SK-N-SH treated with all-trans-retinoic acid at 6 μM for 48 hours (cell line): ENCODE data around the gene SNHG17.

ENCODE experiments used
- ATAC-seq: fragments of 200-7000 bp; cut with Tn5 transposase; 3 replicates; pipeline ENCODE4 v1.9.1; 2020; ENCODE audit warnings: mild to moderate bottlenecking, moderate library complexity
- ARNTL ChIP-seq: fragments of 450-650 bp; formaldehyde crosslinking; IDR thresholded peaks from 2 replicates; pipeline ENCODE4 v1.5.0; 2020; ENCODE audit warnings: low read depth, mild to moderate bottlenecking, moderate library complexity, borderline replicate concordance
- BACH2 ChIP-seq: fragments of 250-450 bp; sonication (Bioruptor Pico); IDR thresholded peaks from 2 replicates; pipeline ENCODE4 v1.9.0; 2021; ENCODE audit warnings: mild to moderate bottlenecking, borderline replicate concordance
- CREB5 ChIP-seq: fragments of 250-450 bp; sonication (Bioruptor Pico); IDR thresholded peaks from 2 replicates; pipeline ENCODE4 v1.5.1; 2020; ENCODE audit warnings: low read depth, mild to moderate bottlenecking, moderate library complexity
- CSDC2 ChIP-seq: fragments of 250-450 bp; sonication (Bioruptor Pico); IDR thresholded peaks from 2 replicates; pipeline ENCODE4 v1.5.0; 2020; ENCODE audit warnings: mild to moderate bottlenecking, moderate library complexity
- CSRNP3 ChIP-seq: fragments of 250-450 bp; sonication (Bioruptor Pico); IDR thresholded peaks from 2 replicates; pipeline ENCODE4 v1.5.1; 2021; ENCODE audit warnings: mild to moderate bottlenecking, moderate library complexity
- ESRRG ChIP-seq: fragments of 250-450 bp; sonication (Bioruptor Pico); IDR thresholded peaks from 2 replicates; pipeline ENCODE4 v1.6.1; 2021; ENCODE audit warnings: mild to moderate bottlenecking
- GLIS3 ChIP-seq: fragments of 250-450 bp; sonication (Bioruptor Pico); IDR thresholded peaks from 2 replicates; pipeline ENCODE4 v1.5.0; 2020; ENCODE audit warnings: mild to moderate bottlenecking, moderate library complexity
- ISL1 ChIP-seq: fragments of 250-450 bp; sonication (Bioruptor Pico); IDR thresholded peaks from 2 replicates; pipeline ENCODE4 v2.1.2; 2022; ENCODE audit warnings: mild to moderate bottlenecking, moderate library complexity
- OSR1 ChIP-seq: fragments of 250-450 bp; sonication (Bioruptor Pico); IDR thresholded peaks from 2 replicates; pipeline ENCODE4 v1.8.0; 2022; ENCODE audit warnings: moderate library complexity, mild to moderate bottlenecking, inconsistent platforms
- PATZ1 ChIP-seq: fragments of 250-450 bp; sonication (Bioruptor Pico); IDR thresholded peaks from 2 replicates; pipeline ENCODE4 v1.8.0; 2020; ENCODE audit warnings: mild to moderate bottlenecking, moderate library complexity, borderline replicate concordance
- POU6F1 ChIP-seq: fragments of 250-450 bp; sonication (Bioruptor Pico); IDR thresholded peaks from 2 replicates; pipeline ENCODE4 v1.8.0; 2021; ENCODE audit warnings: low read depth, mild to moderate bottlenecking, moderate library complexity, borderline replicate concordance
- PPARA ChIP-seq: fragments of 250-450 bp; sonication (Bioruptor Pico); IDR thresholded peaks from 2 replicates; pipeline ENCODE4 v1.5.0; 2020; ENCODE audit warnings: mild to moderate bottlenecking, borderline replicate concordance
- RARB ChIP-seq: fragments of 250-450 bp; sonication (Bioruptor Pico); IDR thresholded peaks from 2 replicates; pipeline ENCODE4 v1.8.0; 2021; ENCODE audit warnings: mild to moderate bottlenecking, moderate library complexity
- TCF4 ChIP-seq: fragments of 250-450 bp; sonication (Bioruptor Pico); IDR thresholded peaks from 2 replicates; pipeline ENCODE4 v1.8.0; 2021; ENCODE audit warnings: mild to moderate bottlenecking, moderate library complexity, borderline replicate concordance
- TSHZ2 ChIP-seq: fragments of 250-450 bp; sonication (Bioruptor Pico); IDR thresholded peaks from 2 replicates; pipeline ENCODE4 v1.5.0; 2020; ENCODE audit warnings: mild to moderate bottlenecking, moderate library complexity
- ZC3H10 ChIP-seq: fragments of 250-450 bp; sonication (Bioruptor Pico); IDR thresholded peaks from 2 replicates; pipeline ENCODE4 v1.5.1; 2021; ENCODE audit warnings: mild to moderate bottlenecking, moderate library complexity
- ZFP3 ChIP-seq: fragments of 250-450 bp; sonication (Bioruptor Pico); IDR thresholded peaks from 2 replicates; pipeline ENCODE4 v1.5.0; 2020; ENCODE audit warnings: mild to moderate bottlenecking, moderate library complexity
- ZFP30 ChIP-seq: fragments of 450-650 bp; formaldehyde crosslinking; IDR thresholded peaks from 2 replicates; pipeline ENCODE4 v1.5.0; 2022; ENCODE audit warnings: mild to moderate bottlenecking, moderate library complexity
- ZNF565 ChIP-seq: fragments of 450-650 bp; formaldehyde crosslinking; conservative IDR thresholded peaks from 2 replicates; pipeline ENCODE4 v1.5.0; 2020; ENCODE audit warnings: low read depth, mild to moderate bottlenecking, moderate library complexity
- ZNF70 ChIP-seq: fragments of 450-650 bp; formaldehyde crosslinking; IDR thresholded peaks from 2 replicates; pipeline ENCODE4 v1.5.0; 2020; ENCODE audit warnings: mild to moderate bottlenecking, moderate library complexity
- ZNF8 ChIP-seq: fragments of 450-650 bp; formaldehyde crosslinking; IDR thresholded peaks from 2 replicates; pipeline ENCODE4 v1.5.0; 2020; ENCODE audit warnings: mild to moderate bottlenecking, moderate library complexity

Gene SNHG17

GRCh38 chr20:38454556-38455473 is 19.7 kb upstream of the SNHG17 start:
- no peak for TF ChIP-seq TSHZ2 (CRISPR knock-in tag)
- no peak for TF ChIP-seq ZNF70
- TF ChIP-seq POU6F1 (CRISPR knock-in tag): no peak
- no peak for TF ChIP-seq GLIS3 (CRISPR knock-in tag)
- TF ChIP-seq ESRRG (CRISPR knock-in tag): no peak
- no peak for TF ChIP-seq RARB
- TF ChIP-seq CREB5: no peak
- TF ChIP-seq BACH2: no peak
- TF ChIP-seq ZC3H10: no peak
- no peak for TF ChIP-seq ZNF565
- TF ChIP-seq OSR1 (CRISPR knock-in tag): no peak
- no peak for TF ChIP-seq ARNTL (CRISPR knock-in tag)
- no peak for TF ChIP-seq ISL1 (CRISPR knock-in tag)
- no peak for ATAC-seq

- no peak; the same call in 2 of the 3 replicates for ATAC-seq
- TF ChIP-seq ZNF8 (CRISPR knock-in tag): no peak
- TF ChIP-seq, all 23 proteins: peak for 0
These were observed 18.8 kb upstream of the SNHG17 start for GRCh38 chr20:38453941-38454340.

GRCh38 chr20:38452880-38453624 is 17.9 kb upstream of the SNHG17 start:
- peak; percentile 82 for ATAC-seq
- TF ChIP-seq ZFP3 (CRISPR knock-in tag) (no peak), CREB5 (no peak), TCF4 (no peak), PATZ1 (CRISPR knock-in tag) (no peak), GLIS3 (CRISPR knock-in tag) (no peak), TSHZ2 (CRISPR knock-in tag) (no peak), ZC3H10 (no peak), PPARA (CRISPR knock-in tag) (no peak), ESRRG (CRISPR knock-in tag) (no peak), BACH2 (no peak), ZNF565 (no peak), CSRNP3 (CRISPR knock-in tag) (no peak), ZFP30 (CRISPR knock-in tag) (no peak), CSDC2 (CRISPR knock-in tag) (no peak), ISL1 (CRISPR knock-in tag) (no peak)
